NB4 (cell line): ENCODE results near the gene SLC19A1.

Source experiments
- DNase-seq: peaks from one replicate; pipeline ENCODE4 v3.0.0; 2010; ENCODE audit warnings: low read depth
- H3K4me3 ChIP-seq: one replicate; pipeline ENCODE4 v1.5.1; 2011; ENCODE audit warnings: mild to moderate bottlenecking, low read depth, low read length, moderate library complexity
- MAX ChIP-seq: IDR thresholded peaks from 2 replicates; pipeline ENCODE4 v1.6.1; 2011; ENCODE audit warnings: low read depth, low read length
- MYC ChIP-seq: IDR thresholded peaks from 2 replicates; pipeline ENCODE4 v1.6.1; 2011; ENCODE audit warnings: low read depth, low read length
- POLR2A ChIP-seq: IDR thresholded peaks from 2 replicates; pipeline ENCODE4 v1.6.1; 2011; ENCODE audit warnings: mild to moderate bottlenecking; ENCODE audit not compliant: insufficient read length; ENCODE audit errors: extremely low read depth
- TF ChIP-seq, protein P1 (sequence below): IDR thresholded peaks from one replicate; pipeline ENCODE4 v1.5.1; 2012; ENCODE audit warnings: low read depth, low read length

Gene SLC19A1

GRCh38 chr21:45523411-45524101 lies 18.7 kb downstream of the SLC19A1 start:
- H3K4me3 ChIP-seq: no peak overlapping the region
- DNase-seq: no peak
- no peak for TF ChIP-seq MAX
- no peak for TF ChIP-seq MYC
- TF ChIP-seq, protein P1, sequence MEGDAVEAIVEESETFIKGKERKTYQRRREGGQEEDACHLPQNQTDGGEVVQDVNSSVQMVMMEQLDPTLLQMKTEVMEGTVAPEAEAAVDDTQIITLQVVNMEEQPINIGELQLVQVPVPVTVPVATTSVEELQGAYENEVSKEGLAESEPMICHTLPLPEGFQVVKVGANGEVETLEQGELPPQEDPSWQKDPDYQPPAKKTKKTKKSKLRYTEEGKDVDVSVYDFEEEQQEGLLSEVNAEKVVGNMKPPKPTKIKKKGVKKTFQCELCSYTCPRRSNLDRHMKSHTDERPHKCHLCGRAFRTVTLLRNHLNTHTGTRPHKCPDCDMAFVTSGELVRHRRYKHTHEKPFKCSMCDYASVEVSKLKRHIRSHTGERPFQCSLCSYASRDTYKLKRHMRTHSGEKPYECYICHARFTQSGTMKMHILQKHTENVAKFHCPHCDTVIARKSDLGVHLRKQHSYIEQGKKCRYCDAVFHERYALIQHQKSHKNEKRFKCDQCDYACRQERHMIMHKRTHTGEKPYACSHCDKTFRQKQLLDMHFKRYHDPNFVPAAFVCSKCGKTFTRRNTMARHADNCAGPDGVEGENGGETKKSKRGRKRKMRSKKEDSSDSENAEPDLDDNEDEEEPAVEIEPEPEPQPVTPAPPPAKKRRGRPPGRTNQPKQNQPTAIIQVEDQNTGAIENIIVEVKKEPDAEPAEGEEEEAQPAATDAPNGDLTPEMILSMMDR: no peak
- TF ChIP-seq POLR2A: no peak

- TF ChIP-seq POLR2A: no peak
- TF ChIP-seq MAX: no peak
- TF ChIP-seq, protein P1: no peak
- TF ChIP-seq MYC: no peak
- DNase-seq: no peak
- no peak overlapping the region for H3K4me3 ChIP-seq
Measured at GRCh38 chr21:45522986-45523385, 19.3 kb downstream of the SLC19A1 start.

DNA sequence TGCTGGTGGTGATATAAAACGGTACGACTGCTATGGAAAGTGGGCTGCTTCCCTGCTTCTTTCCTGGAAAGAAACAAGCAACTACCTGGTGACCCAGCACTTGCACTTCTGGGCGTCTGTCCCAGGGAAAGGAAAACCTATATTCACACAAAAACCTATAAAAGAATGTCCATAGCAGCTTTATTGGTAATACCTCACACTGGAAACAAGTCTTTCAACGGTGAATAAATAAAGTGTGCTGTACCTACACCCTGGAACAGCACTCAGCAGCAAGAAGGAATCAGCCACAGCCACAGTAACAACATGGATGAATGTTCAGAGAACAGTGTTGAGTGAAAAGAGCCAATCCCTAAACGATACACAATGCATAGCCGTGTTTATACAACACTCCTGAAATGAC lies 19.9 kb downstream of the SLC19A1 start:
- no peak overlapping the region for H3K4me3 ChIP-seq
- DNase-seq: no peak
- TF ChIP-seq, protein P1: no peak
- TF ChIP-seq MYC (no peak), POLR2A (no peak), MAX (no peak)

DNA sequence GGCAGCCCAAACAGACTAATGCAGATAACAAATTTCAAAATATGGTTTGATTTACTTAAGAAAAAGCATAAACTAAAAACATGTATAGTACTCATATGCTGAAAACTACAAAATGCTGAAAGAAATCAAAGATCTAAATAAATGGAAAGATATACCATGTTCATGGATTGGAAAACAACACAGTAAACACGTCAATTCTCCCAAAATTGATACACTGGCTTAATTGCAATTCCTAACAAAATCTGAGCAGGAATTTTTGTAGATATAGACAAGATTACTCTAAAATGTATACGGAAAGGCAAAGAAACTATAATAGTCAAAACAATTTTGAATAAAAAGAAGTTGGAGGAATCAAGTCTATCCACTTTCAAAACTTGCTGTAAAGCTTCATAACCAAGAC lies 21.0 kb downstream of the SLC19A1 start:
- TF ChIP-seq MAX: no peak
- TF ChIP-seq, protein P1: no peak
- TF ChIP-seq MYC: no peak
- no peak for TF ChIP-seq POLR2A
- H3K4me3 ChIP-seq: no peak overlapping the region
- no peak for DNase-seq

- TF ChIP-seq POLR2A: no peak
- TF ChIP-seq MAX: no peak
- no peak for TF ChIP-seq MYC
- TF ChIP-seq, protein P1: no peak
- no peak for DNase-seq
- H3K4me3 ChIP-seq: no peak overlapping the region
Measured at GRCh38 chr21:45519182-45519581, 23.1 kb downstream of the SLC19A1 start.
